ENCODE results near the gene TIA1.

Gene TIA1

DNA sequence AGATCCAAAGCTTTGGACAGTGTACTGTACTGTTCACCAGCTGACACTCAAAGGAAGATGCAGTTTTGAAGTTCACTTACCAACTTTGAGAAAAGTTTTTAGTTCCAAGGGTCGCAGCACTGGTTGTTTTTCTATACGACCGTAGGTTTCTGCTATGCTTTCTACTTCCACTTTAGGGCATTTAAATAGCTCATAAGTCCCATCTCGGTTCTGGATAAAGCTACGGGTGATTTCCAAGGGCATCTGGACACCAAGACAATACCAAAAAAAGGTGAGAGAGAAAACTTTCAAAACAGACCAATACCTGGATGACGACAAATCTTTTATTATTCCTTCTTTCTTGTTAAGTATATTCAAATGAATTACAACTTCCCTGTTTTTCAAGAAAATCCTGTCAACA is 87.9 kb downstream of the TIA1 start:
- no peak for DNase-seq (ENCODE audit: low read depth in 2 of 2)

Data from stimulated activated CD8-positive, alpha-beta memory T cell treated with anti-CD3 and anti-CD28 coated beads, Interleukin-7, amount 100 ng/mL, for 1 hour (primary cell).